HepG2 (cell line): Measurements from ENCODE around the gene SYP. TPM values are rescaled to one million over a fixed set of nuclear protein-coding genes. Genes with fewer than 3 reads are reported as not detected.

Source experiments
- BORCS8-MEF2B ChIP-seq: sonication (generic); formaldehyde crosslinking; IDR thresholded peaks from 2 replicates; pipeline ENCODE4 v1.8.0; 2022; ENCODE audit warnings: mild to moderate bottlenecking, missing genetic modification reagents
- ERF ChIP-seq: IDR thresholded peaks from 2 replicates; pipeline ENCODE4 v1.6.1; 2018; ENCODE audit warnings: missing biosample characterization, missing genetic modification reagents
- HMG20B ChIP-seq: conservative IDR thresholded peaks from 2 replicates; pipeline ENCODE4 v1.6.1; 2016; ENCODE audit warnings: missing genetic modification reagents, missing compliant biosample characterization
- MAX ChIP-seq: IDR thresholded peaks from 2 replicates; pipeline ENCODE4 v1.6.1; 2012; ENCODE audit warnings: inconsistent platforms
- MEF2D ChIP-seq: sonication (generic); formaldehyde crosslinking; IDR thresholded peaks from 2 replicates; pipeline ENCODE4 v1.5.1; 2020; ENCODE audit warnings: mild to moderate bottlenecking, missing genetic modification reagents
- MLLT10 ChIP-seq: sonication (generic); formaldehyde crosslinking; IDR thresholded peaks from 2 replicates; pipeline ENCODE4 v1.4.0; 2020; ENCODE audit warnings: missing genetic modification reagents
- PRDM4 ChIP-seq: sonication (generic); formaldehyde crosslinking; IDR thresholded peaks from 2 replicates; pipeline ENCODE4 v1.9.0; 2021; ENCODE audit warnings: missing genetic modification reagents, borderline replicate concordance
- RBFOX2 ChIP-seq: fragments of 200-400 bp; formaldehyde crosslinking; IDR thresholded peaks from 2 replicates; pipeline ENCODE4 v1.6.1; 2017; ENCODE audit warnings: low read depth, mild to moderate bottlenecking, low read length
- SP5 ChIP-seq: IDR thresholded peaks from 2 replicates; pipeline ENCODE4 v1.6.1; 2016; ENCODE audit warnings: low read depth, borderline replicate concordance
- ZXDC ChIP-seq: sonication (generic); formaldehyde crosslinking; IDR thresholded peaks from 2 replicates; pipeline ENCODE4 v1.5.0; 2020; ENCODE audit warnings: mild to moderate bottlenecking, missing genetic modification reagents
- polyA plus RNA-seq, 8 experiments: library from polyadenylated mRNA; depleted of rRNA in 3 of 8; stranded (reverse) in 7 of 8; unstranded in 1 of 8; fragments of >200 nt; fragmentation: Illumina TruSeq in 4 of 8; extraction: Trizol in 4 of 8; gene quantifications; 2 replicates each; pipeline versions ENCODE4 v1.2.1 to v1.2.3, GENCODE V29; 2011 to 2016; ENCODE audit warnings: low read depth in 4 of 8, missing spikeins in 1 of 8, mixed read lengths in 1 of 8; ENCODE audit not compliant: insufficient read depth in 1 of 8
- total RNA-seq, 5 experiments: library from RNA; depleted of rRNA; stranded (reverse); fragments of >200 nt; fragmentation: Illumina TruSeq; extraction: Trizol; gene quantifications; 2 replicates each; pipeline ENCODE4 v1.2.3, GENCODE V29; 2016; ENCODE audit warnings: low read depth in 1 of 5

The SYP gene
- total and polyA plus RNA-seq, 2 of the 13 experiments (the other 11 are each of a cell fraction or from before 2014, with no cell fraction given), result 2.0 to 2.5 TPM

GRCh38 chrX:49202022-49202421 lies 2.0 kb upstream of the SYP start (continued):
- no peak for TF ChIP-seq MAX
- no peak for TF ChIP-seq HMG20B (CRISPR knock-in tag)
- TF ChIP-seq MEF2D (CRISPR knock-in tag), result no peak
- TF ChIP-seq PRDM4 (CRISPR knock-in tag), result no peak
- TF ChIP-seq SP5 (CRISPR knock-in tag), result peak; percentile 64; the same call in 1 of the 2 replicates
- no peak for TF ChIP-seq MLLT10
- TF ChIP-seq ERF (CRISPR knock-in tag), result no peak
- TF ChIP-seq RBFOX2, result no peak
- TF ChIP-seq ZXDC (CRISPR knock-in tag), result no peak
- TF ChIP-seq BORCS8-MEF2B (CRISPR knock-in tag), result no peak
